ENCODE data around the gene FOXO3. TPM values are rescaled to one million over a fixed set of nuclear protein-coding genes. Genes with fewer than 3 reads are reported as not detected.

Gene FOXO3
- total and polyA plus RNA-seq, 7 donors = 20.6 to 160 (median 76.5) TPM

- DNase-seq (peak; percentile 76 to 85), ATAC-seq (peak; percentile 38 to 84 (median 78))
- Histone ChIP-seq H3K27me3 (ENCODE audit: insufficient read depth in 3 of 3, low read length in 2 of 3) (no peaks in the 10 kb centered on the region), H3K9me3 (no peaks in the 10 kb centered on the region), H3K4me1 (peaks cover 97% of the 10 kb centered on the region), H3K4me3 (no peak overlapping the region), H3K36me3 (ENCODE audit: insufficient read depth in 1 of 2, low read depth in 1 of 2) (no peaks in the 10 kb centered on the region), H3K27ac (peak overlapping the region; percentile 65)
- intact Hi-C loops (cut with DNase I) = loop anchor here in 1 of 2 donors (5.0 kb wide), 1 partner anchor 36 kb away; no protein-coding TSS in a partner anchor
- TF ChIP-seq CTCF (IDR thresholded peaks at IDR 0.05) = no peak
- 48 to 77% (median 54%) methylated on average over 6 of the region's 6 CpGs for WGBS, 3 donors
Observed at GRCh38 chr6:108621117-108621516, 60.4 kb downstream of the FOXO3 start.

GRCh38 chr6:108622641-108623298 is 62.1 kb downstream of the FOXO3 start:
- no peaks in the 10 kb centered on the region for H3K36me3 ChIP-seq (ENCODE audit: insufficient read depth in 1 of 2, low read depth in 1 of 2)
- H3K9me3 ChIP-seq = no peaks in the 10 kb centered on the region
- H3K4me3 ChIP-seq = no peak overlapping the region
- 43 to 48% (median 46%) methylated on average over 11 of the region's 11 CpGs for WGBS, 3 donors
- H3K27me3 ChIP-seq (ENCODE audit: insufficient read depth in 3 of 3, low read length in 2 of 3) = no peaks in the 10 kb centered on the region
- DNase-seq (peak; percentile 60 to 71), ATAC-seq (peak; percentile 74 to 80 (median 77))
- peak overlapping the region; percentile 65 for H3K27ac ChIP-seq
- peaks cover 98% of the 10 kb centered on the region for H3K4me1 ChIP-seq
- no peak for TF ChIP-seq CTCF (IDR thresholded peaks at IDR 0.05)
- intact Hi-C loops (cut with DNase I) = loop anchor here in 1 of 2 donors (5.0 kb wide), 1 partner anchor 35 kb away; no protein-coding TSS in a partner anchor

- ATAC-seq = no peak
- WGBS, 3 donors = 23 to 72% (median 35%) methylated on average over 1 of the region's 1 CpG
- H3K27ac ChIP-seq = peak overlapping the region; percentile 65
Observed at GRCh38 chr6:108623995-108624394, 63.3 kb downstream of the FOXO3 start.

DNA sequence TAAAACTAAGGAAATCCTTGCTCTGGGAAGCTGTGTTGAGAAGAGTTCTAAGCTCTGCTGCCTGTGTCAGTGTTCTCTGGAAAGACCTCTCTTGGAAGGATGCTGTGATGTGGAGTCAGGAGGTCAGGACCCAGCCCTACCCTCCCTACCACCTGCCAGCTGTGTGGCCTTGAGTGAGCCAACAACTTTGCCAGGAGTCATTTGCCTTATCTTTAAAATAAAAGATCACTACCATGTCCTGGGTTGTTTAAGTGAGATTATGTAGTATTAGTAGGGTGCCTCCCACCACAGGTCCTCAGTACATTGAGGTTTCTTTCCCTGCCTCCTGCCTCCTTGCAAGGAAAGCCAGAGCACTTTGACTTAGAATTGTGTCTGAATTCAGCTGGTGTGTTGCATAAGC is 64.9 kb downstream of the FOXO3 start:
- no peak for ATAC-seq
- Histone ChIP-seq H3K9me3 (no peaks in the 10 kb centered on the region), H3K36me3 (ENCODE audit: insufficient read depth in 1 of 2, low read depth in 1 of 2) (no peaks in the 10 kb centered on the region), H3K4me1 (peaks cover 98% of the 10 kb centered on the region), H3K27me3 (ENCODE audit: insufficient read depth in 3 of 3, low read length in 2 of 3) (no peaks in the 10 kb centered on the region), H3K4me3 (no peak overlapping the region), H3K27ac (no peak overlapping the region)
- DNase-seq = no peak
- intact Hi-C loops (cut with DNase I) = no loop called here
- TF ChIP-seq CTCF (IDR thresholded peaks at IDR 0.05) = no peak

More at GRCh38 chr6:108623995-108624394, 63.3 kb downstream of the FOXO3 start:
- no peak for DNase-seq
- H3K4me1 ChIP-seq = peaks cover 98% of the 10 kb centered on the region
- H3K9me3 ChIP-seq = no peaks in the 10 kb centered on the region
- H3K27me3 ChIP-seq (ENCODE audit: insufficient read depth in 3 of 3, low read length in 2 of 3) = no peaks in the 10 kb centered on the region
- intact Hi-C loops (cut with DNase I) = loop anchor here in 1 of 2 donors (5.0 kb wide), 1 partner anchor 33 kb away; no protein-coding TSS in a partner anchor
- no peak overlapping the region for H3K4me3 ChIP-seq
- TF ChIP-seq CTCF (IDR thresholded peaks at IDR 0.05) = no peak
- no peaks in the 10 kb centered on the region for H3K36me3 ChIP-seq (ENCODE audit: insufficient read depth in 1 of 2, low read depth in 1 of 2)

Measured in psoas muscle (tissue), 8 donors.